Stomach (tissue), 19 donors: ENCODE measurements around the gene BECN2. TPM values are rescaled to one million over a fixed set of nuclear protein-coding genes. Genes with fewer than 3 reads are reported as not detected.

Source experiments
- DNase-seq, 2 donors: peaks; one replicate each; pipeline versions ENCODE4 v3.0.0 to v3.0.0-alpha.2; 2013 to 2019
- H3K27ac ChIP-seq, 5 donors: fragments of 200-600 bp in 4 of 5; sonication (generic) in 4 of 5; one replicate each; pipeline ENCODE4 v1.5.1; 2013 to 2019; ENCODE audit warnings: mild to moderate bottlenecking in 1 of 5, moderate library complexity in 1 of 5
- H3K27me3 ChIP-seq, 3 donors: fragments of 200-600 bp; sonication (generic); one replicate each; pipeline ENCODE4 v1.5.1; 2017 to 2019; ENCODE audit warnings: mixed run types in 1 of 3
- H3K36me3 ChIP-seq, 4 donors: fragments of 200-600 bp; sonication (generic); 1 replicate in 3 of 4; 2 replicates in 1 of 4; pipeline ENCODE4 v1.5.1; 2016 to 2019
- H3K4me1 ChIP-seq, 4 donors: fragments of 200-600 bp; sonication (generic); one replicate each; pipeline ENCODE4 v1.5.1; 2016 to 2019
- H3K4me3 ChIP-seq, 4 donors: fragments of 200-600 bp; sonication (generic) in 3 of 4; one replicate each; pipeline ENCODE4 v1.5.1; 2016 to 2019; ENCODE audit warnings: mild to moderate bottlenecking in 1 of 4
- H3K9me3 ChIP-seq, 4 donors: fragments of 200-600 bp; sonication (generic); one replicate each; pipeline ENCODE4 v1.5.1; 2016 to 2019
- CTCF ChIP-seq, 7 experiments: fragments of 450-650 bp in 4 of 7; fragments of 200-600 bp in 3 of 7; sonication (generic) in 3 of 7; IDR thresholded peaks; one replicate each; pipeline ENCODE4 v1.5.1; 2016 to 2019; ENCODE audit warnings: antibody characterized with exemption in 7 of 7, control low read depth in 2 of 7, mild to moderate bottlenecking in 1 of 7
- EP300 ChIP-seq: sonication (generic); formaldehyde crosslinking; IDR thresholded peaks from one replicate; pipeline ENCODE4 v1.6.1; 2017; ENCODE audit warnings: antibody characterized with exemption
- POLR2A ChIP-seq, 4 donors: fragments of 450-650 bp; IDR thresholded peaks; one replicate each; pipeline ENCODE4 v1.6.1; 2016; ENCODE audit warnings: antibody characterized with exemption in 4 of 4, control low read depth in 2 of 4, mild to moderate bottlenecking in 1 of 4, moderate library complexity in 1 of 4
- POLR2AphosphoS5 ChIP-seq, 3 donors: sonication (generic); formaldehyde crosslinking; IDR thresholded peaks; one replicate each; pipeline ENCODE4 v1.6.1; 2016; ENCODE audit warnings: antibody characterized with exemption in 3 of 3
- WGBS, 5 donors: extraction: QIAGEN DNeasy Blood & Tissue Kit in 3 of 5; methylation state at CpG; one replicate each; pipeline versions ENCODE4 v1.1.5 to v1.1.7; 2013 to 2018; 5-methylcytosine and 5-hydroxymethylcytosine counted together
- intact Hi-C: fragments of 100-400 bp; cut with DNase I; formaldehyde crosslinking; loops from one replicate; pipeline ENCODE4 v1.15.1; 2023; ENCODE audit warnings: low total_unique reads
- long read RNA-seq, 10 donors: transcript quantifications; one replicate each; lab custom pipeline, GENCODE V29; 2026
- polyA plus RNA-seq, 3 donors: library from polyadenylated mRNA; stranded (reverse); fragments of 200-250 nt; gene quantifications; one replicate each; pipeline ENCODE4 v1.2.3, GENCODE V29; 2013
- total RNA-seq, 5 donors: library from RNA; depleted of rRNA; stranded (reverse); fragments of >200 nt; gene quantifications; one replicate each; pipeline versions ENCODE4 v1.1.0 to v1.2.3, GENCODE V29; 2014 to 2016
- donor health status: healthy with polysubstance abuse.
- donor health status: Bipolar disorder and iron deficiency.
- donor health status: healthy.

BECN2 gene
- total RNA-seq (not detected), polyA plus RNA-seq (not detected)
- long read RNA-seq, donor 1: 0 reads
- long read RNA-seq, donor 2: 0 reads
- long read RNA-seq, donor 3: 0 reads
- long read RNA-seq, donor 4: 0 reads
- long read RNA-seq, donor 5: 0 reads
- long read RNA-seq, donor 6: 0 reads
- long read RNA-seq, donor 7: 0 reads
- long read RNA-seq, donor 8: 0 reads
- long read RNA-seq, donor 9: 0 reads
- long read RNA-seq, donor 10: 0 reads

- DNase-seq: no peak
- Histone ChIP-seq H3K4me3 (no peak within 1 kb of the TSS), H3K27ac (no peak within 1 kb of the TSS), H3K9me3 (no peaks in the 10 kb centered on the region), H3K27me3 (no peaks in the 10 kb centered on the region), H3K4me1 (no peaks in the 10 kb centered on the region), H3K36me3 (no peaks in the 10 kb centered on the region)
- no peak for TF ChIP-seq POLR2AphosphoS5 (IDR thresholded peaks at IDR 0.05)
- no peak for TF ChIP-seq EP300
- TF ChIP-seq POLR2A (IDR thresholded peaks at IDR 0.05): no peak
- TF ChIP-seq CTCF (IDR thresholded peaks at IDR 0.05): no peak
- 87 to 93% (median 91%) methylated on average over 30 to 33 of the region's 33 CpGs for WGBS, 5 donors
- intact Hi-C loops: no loop called here
Observed at GRCh38 chr1:241957692-241958494, at the start of gene BECN2. Gene BECN2, plus strand, starts transcription at chr1:241957767. Its CDS starts 0 bp downstream, at chr1:241957767.

GRCh38 chr1:241916196-241916595, 41.4 kb upstream of the BECN2 start:
- intact Hi-C loops: no loop called here
- H3K4me1 ChIP-seq: no peaks in the 10 kb centered on the region
- no peak overlapping the region for H3K27ac ChIP-seq
- TF ChIP-seq CTCF (IDR thresholded peaks at IDR 0.05) (no peak), POLR2AphosphoS5 (IDR thresholded peaks at IDR 0.05) (no peak), EP300 (no peak), POLR2A (IDR thresholded peaks at IDR 0.05) (no peak)
- no peaks in the 10 kb centered on the region for H3K36me3 ChIP-seq
- DNase-seq: no peak
- 60 to 72% (median 68%) methylated on average over 7 of the region's 7 CpGs for WGBS, 5 donors
- no peaks in the 10 kb centered on the region for H3K9me3 ChIP-seq
- H3K27me3 ChIP-seq: no peaks in the 10 kb centered on the region
- H3K4me3 ChIP-seq: no peak overlapping the region

- no peak for TF ChIP-seq EP300
- TF ChIP-seq POLR2A (IDR thresholded peaks at IDR 0.05): no peak
- no peak for TF ChIP-seq CTCF (IDR thresholded peaks at IDR 0.05)
- TF ChIP-seq POLR2AphosphoS5 (IDR thresholded peaks at IDR 0.05): no peak
- Histone ChIP-seq H3K9me3 (no peaks in the 10 kb centered on the region), H3K27ac (no peak overlapping the region), H3K27me3 (no peaks in the 10 kb centered on the region), H3K36me3 (no peaks in the 10 kb centered on the region), H3K4me1 (no peaks in the 10 kb centered on the region), H3K4me3 (no peak overlapping the region)
- WGBS, 5 donors: 87 to 98% (median 91%) methylated on average over 11 to 12 of the region's 12 CpGs
- intact Hi-C loops: no loop called here
- DNase-seq: no peak
Observed at GRCh38 chr1:241917487-241917886, 40.1 kb upstream of the BECN2 start.

- Histone ChIP-seq H3K36me3 (no peaks in the 10 kb centered on the region), H3K27me3 (no peaks in the 10 kb centered on the region), H3K4me3 (no peak overlapping the region), H3K27ac (no peak overlapping the region), H3K9me3 (no peaks in the 10 kb centered on the region), H3K4me1 (no peaks in the 10 kb centered on the region)
- intact Hi-C loops: no loop called here
- TF ChIP-seq POLR2A (IDR thresholded peaks at IDR 0.05) (no peak), EP300 (no peak), CTCF (IDR thresholded peaks at IDR 0.05) (no peak), POLR2AphosphoS5 (IDR thresholded peaks at IDR 0.05) (no peak)
- 70 to 79% (median 77%) methylated on average over 5 of the region's 5 CpGs for WGBS, 5 donors
- DNase-seq: no peak
Observed at GRCh38 chr1:241918879-241919278, 38.7 kb upstream of the BECN2 start.
